Measurements from ENCODE around the gene ZYG11B. TPM values are rescaled to one million over a fixed set of nuclear protein-coding genes. Genes with fewer than 3 reads are reported as not detected.
"Not testable (repeated sequence)": the region's sequence is repeated elsewhere in the genome, so short reads cannot be mapped to it uniquely, and the experiment has no call there.

The ZYG11B gene
- total RNA-seq, 4 donors from 2014 or later: 48.3 to 67.2 (median 59.7) TPM

- H3K9me3 ChIP-seq: no peaks in the 10 kb centered on the region
- H3K36me3 ChIP-seq: no peaks in the 10 kb centered on the region
- no peak overlapping the region for H3K27ac ChIP-seq
- peaks cover 0 to 56% (median 23%) of the 10 kb centered on the region in 3 donors for H3K4me1 ChIP-seq
- H3K27me3 ChIP-seq: no peaks in the 10 kb centered on the region
- H3K4me3 ChIP-seq: no peak overlapping the region
- TF ChIP-seq CTCF (IDR thresholded peaks at IDR 0.05) (peak in 1 of 4 experiments; percentile 35), EP300 (IDR thresholded peaks at IDR 0.05) (no peak), POLR2A (IDR thresholded peaks at IDR 0.05) (no peak), POLR2AphosphoS5 (IDR thresholded peaks at IDR 0.05) (no peak)
- ATAC-seq: no peak
Observed at GRCh38 chr1:52748119-52748518, 21.9 kb downstream of the ZYG11B start.

DNA sequence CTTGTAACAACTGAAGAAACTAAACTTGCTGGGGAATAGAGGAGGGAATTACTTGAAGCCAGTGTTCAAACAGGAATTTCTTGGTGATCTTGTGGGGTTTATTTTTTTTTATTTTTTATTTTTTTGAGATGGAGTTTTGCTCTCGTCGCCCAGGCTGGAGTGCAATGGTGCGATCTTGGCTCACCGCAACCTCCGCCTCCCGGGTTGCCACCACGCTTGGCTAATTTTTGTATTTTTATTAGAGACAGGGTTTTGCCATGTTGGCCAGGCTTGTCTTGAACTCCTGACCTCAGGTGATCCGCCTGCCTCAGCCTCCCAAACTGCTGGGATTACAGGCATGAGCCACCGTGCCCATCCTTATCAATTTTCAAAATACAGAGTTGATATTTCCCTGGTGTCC lies 23.2 kb downstream of the ZYG11B start:
- H3K4me3 ChIP-seq, ATAC-seq, H3K36me3 ChIP-seq, H3K27me3 ChIP-seq, H3K9me3 ChIP-seq: not testable (repeated sequence)
- WGBS, 2 donors (ENCODE audit: low coverage in 1 of 2): 71 to 72% methylated on average over 8 of the region's 9 CpGs
- peaks cover 0 to 56% (median 23%) of the 10 kb centered on the region in 3 donors for H3K4me1 ChIP-seq
- peak overlapping the region in 3 of 4 donors; percentile 3 to 37 (median 25) for H3K27ac ChIP-seq

GRCh38 chr1:52750139-52750538 lies 23.9 kb downstream of the ZYG11B start:
- peaks cover 0 to 56% (median 23%) of the 10 kb centered on the region in 3 donors for H3K4me1 ChIP-seq
- not testable (repeated sequence) for H3K36me3 ChIP-seq
- peak overlapping the region in 1 of 4 donors; percentile 37 for H3K27ac ChIP-seq

DNA sequence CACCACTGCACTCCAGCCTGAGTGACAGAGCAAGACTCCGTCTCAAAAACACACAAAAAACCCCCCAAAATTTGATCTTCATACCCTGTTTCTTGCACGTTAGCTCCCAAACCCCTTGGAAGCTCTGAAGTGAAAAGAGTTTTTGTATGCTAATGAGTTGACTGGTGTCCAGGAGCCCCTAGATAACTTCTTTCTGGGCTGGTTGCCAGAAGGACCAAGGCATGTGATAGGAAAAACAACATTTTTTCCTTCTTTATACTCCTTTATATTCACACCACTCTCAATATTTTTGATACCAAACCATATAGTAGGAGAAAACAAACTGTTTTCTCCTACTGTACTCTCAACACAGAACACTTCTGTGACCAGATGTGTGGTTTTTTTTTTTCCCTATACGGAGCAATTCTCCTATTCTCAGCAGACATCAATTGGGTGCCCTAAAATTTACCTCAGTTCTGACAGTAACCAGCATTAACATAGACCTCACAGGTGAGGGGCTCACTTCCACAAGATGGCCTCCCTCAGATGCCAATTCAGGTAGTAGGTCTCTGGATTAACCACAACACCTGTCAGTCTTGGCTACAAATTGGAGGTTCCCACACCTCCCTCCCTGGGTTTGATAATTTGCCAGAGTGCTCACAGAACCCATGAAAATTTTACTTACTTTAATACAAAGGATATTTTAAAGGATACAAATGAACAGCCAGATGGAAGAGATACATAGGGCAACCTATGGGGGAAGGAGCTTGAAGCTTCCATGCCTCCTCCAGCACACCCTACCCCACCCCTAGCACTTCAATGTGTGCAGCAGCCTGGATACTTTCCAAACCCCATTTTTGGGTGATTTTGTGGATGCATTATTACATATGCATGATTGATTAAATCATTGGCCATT lies 25.6 kb downstream of the ZYG11B start:
- no peak for TF ChIP-seq CTCF (IDR thresholded peaks at IDR 0.05)
- no peak for TF ChIP-seq EP300 (IDR thresholded peaks at IDR 0.05)
- TF ChIP-seq POLR2AphosphoS5 (IDR thresholded peaks at IDR 0.05): no peak
- no peak for TF ChIP-seq POLR2A (IDR thresholded peaks at IDR 0.05)
- ATAC-seq: no peak
- peaks cover 0 to 3% of the 10 kb centered on the region in 2 donors for H3K36me3 ChIP-seq
- no peak overlapping the region for H3K4me3 ChIP-seq
- H3K9me3 ChIP-seq: no peaks in the 10 kb centered on the region
- WGBS, 2 donors (ENCODE audit: low coverage in 1 of 2): 19% methylated on average over 3 of the region's 3 CpGs; no CpG with 5 or more reads in 1 of the 2 donors
- H3K4me1 ChIP-seq: peaks cover 0 to 57% (median 23%) of the 10 kb centered on the region in 3 donors
- no peak overlapping the region for H3K27ac ChIP-seq
- H3K27me3 ChIP-seq: no peaks in the 10 kb centered on the region

More at GRCh38 chr1:52750139-52750538, 23.9 kb downstream of the ZYG11B start:
- not testable (repeated sequence) for H3K27me3 ChIP-seq, H3K9me3 ChIP-seq, H3K4me3 ChIP-seq, ATAC-seq
- WGBS, 2 donors (ENCODE audit: low coverage in 1 of 2): 61 to 81% methylated on average over 3 of the region's 6 CpGs

GRCh38 chr1:52752484-52752826 lies 26.2 kb downstream of the ZYG11B start:
- Histone ChIP-seq H3K9me3 (no peaks in the 10 kb centered on the region), H3K4me1 (peaks cover 0 to 52% (median 23%) of the 10 kb centered on the region in 3 donors), H3K36me3 (peaks cover 0 to 10% of the 10 kb centered on the region in 2 donors), H3K4me3 (no peak overlapping the region), H3K27me3 (no peaks in the 10 kb centered on the region), H3K27ac (no peak overlapping the region)
- ATAC-seq: no peak
- TF ChIP-seq POLR2A (IDR thresholded peaks at IDR 0.05): no peak
- no peak for TF ChIP-seq EP300 (IDR thresholded peaks at IDR 0.05)
- no peak for TF ChIP-seq POLR2AphosphoS5 (IDR thresholded peaks at IDR 0.05)
- TF ChIP-seq CTCF (IDR thresholded peaks at IDR 0.05): no peak
- WGBS, 2 donors (ENCODE audit: low coverage in 1 of 2): 100% methylated on average over 2 of the region's 2 CpGs; no CpG with 5 or more reads in 1 of the 2 donors

GRCh38 chr1:52753169-52753568 lies 26.9 kb downstream of the ZYG11B start:
- Histone ChIP-seq H3K4me1 (peaks cover 0 to 52% (median 23%) of the 10 kb centered on the region in 3 donors), H3K36me3 (peaks cover 0 to 17% of the 10 kb centered on the region in 2 donors), H3K27me3 (no peaks in the 10 kb centered on the region), H3K4me3 (no peak overlapping the region), H3K27ac (no peak overlapping the region), H3K9me3 (no peaks in the 10 kb centered on the region)
- TF ChIP-seq POLR2A (IDR thresholded peaks at IDR 0.05) (no peak), EP300 (IDR thresholded peaks at IDR 0.05) (no peak), POLR2AphosphoS5 (IDR thresholded peaks at IDR 0.05) (no peak), CTCF (IDR thresholded peaks at IDR 0.05) (no peak)
- no peak for ATAC-seq
- 77 to 84% methylated on average over 2 to 4 of the region's 4 CpGs for WGBS, 2 donors (ENCODE audit: low coverage in 1 of 2)

Data from gastroesophageal sphincter (tissue), 4 donors.